Peyer's patch (tissue), 4 donors: ENCODE measurements around the gene WNK1. TPM values are rescaled to one million over a fixed set of nuclear protein-coding genes. Genes with fewer than 3 reads are reported as not detected.

Experiments
- DNase-seq, 3 donors: peaks; one replicate each; pipeline ENCODE4 v3.0.0-alpha.2; 2017 to 2019
- H3K27ac ChIP-seq, 4 donors: fragments of 200-600 bp; sonication (generic); one replicate each; pipeline ENCODE4 v1.5.1; 2016 to 2019
- H3K27me3 ChIP-seq, 2 donors: fragments of 200-600 bp; sonication (generic); one replicate each; pipeline ENCODE4 v1.5.1; 2019
- H3K36me3 ChIP-seq, 3 donors: fragments of 200-600 bp; sonication (generic); one replicate each; pipeline ENCODE4 v1.5.1; 2016 to 2019
- H3K4me1 ChIP-seq, 4 donors: fragments of 200-600 bp; sonication (generic); one replicate each; pipeline ENCODE4 v1.5.1; 2016 to 2019
- H3K4me3 ChIP-seq, 4 donors: fragments of 200-600 bp; sonication (generic); 1 replicate in 3 of 4; 2 replicates in 1 of 4; pipeline ENCODE4 v1.5.1; 2016 to 2019; ENCODE audit warnings: mild to moderate bottlenecking in 1 of 4
- H3K9me3 ChIP-seq, 4 donors: fragments of 200-600 bp; sonication (generic); one replicate each; pipeline ENCODE4 v1.5.1; 2016 to 2019; ENCODE audit warnings: mild to moderate bottlenecking in 1 of 4
- POLR2A ChIP-seq, 2 donors: fragments of 450-650 bp; IDR thresholded peaks; one replicate each; pipeline ENCODE4 v1.5.1; 2017; ENCODE audit warnings: antibody characterized with exemption in 2 of 2, mild to moderate bottlenecking in 2 of 2, moderate library complexity in 2 of 2
- total RNA-seq, 4 donors: library from RNA; depleted of rRNA; stranded (reverse); fragments of >200 nt; gene quantifications; one replicate each; pipeline ENCODE4 v1.1.0, GENCODE V29; 2016
- TF ChIP-seq, protein P1 (sequence below), 6 experiments: fragments of 450-650 bp in 4 of 6; fragments of 200-600 bp in 2 of 6; sonication (generic) in 1 of 6; IDR thresholded peaks; one replicate each; pipeline ENCODE4 v1.5.1; 2017 to 2019; ENCODE audit warnings: antibody characterized with exemption in 6 of 6, mild to moderate bottlenecking in 3 of 6, moderate library complexity in 1 of 6

Gene WNK1
- total RNA-seq, 4 donors from 2014 or later = 83.2 to 198 (median 144) TPM

DNA sequence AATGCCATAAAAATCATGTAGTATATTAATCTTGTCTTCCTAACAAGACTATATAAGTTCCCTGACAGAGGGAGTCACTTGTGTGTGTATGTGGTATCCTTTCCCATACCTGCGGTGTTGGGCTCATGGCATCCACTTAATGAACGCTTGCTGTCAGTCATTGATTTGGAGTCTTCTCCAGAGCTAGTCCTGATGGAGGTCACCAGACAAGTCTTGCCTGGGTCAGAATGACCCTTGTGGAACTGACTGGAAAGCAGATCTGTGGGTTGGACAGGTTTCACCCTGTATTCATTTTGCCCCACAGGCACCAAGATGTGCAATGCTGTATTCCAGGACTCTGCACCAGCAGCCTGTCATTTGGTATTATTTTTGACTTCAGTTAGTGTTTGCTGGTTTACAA is 27.3 kb upstream of the WNK1 start:
- Histone ChIP-seq H3K9me3 (no peaks in the 10 kb centered on the region), H3K27ac (no peak overlapping the region), H3K36me3 (no peaks in the 10 kb centered on the region), H3K4me1 (no peaks in the 10 kb centered on the region), H3K27me3 (no peaks in the 10 kb centered on the region), H3K4me3 (no peak overlapping the region)
- TF ChIP-seq, protein P1, sequence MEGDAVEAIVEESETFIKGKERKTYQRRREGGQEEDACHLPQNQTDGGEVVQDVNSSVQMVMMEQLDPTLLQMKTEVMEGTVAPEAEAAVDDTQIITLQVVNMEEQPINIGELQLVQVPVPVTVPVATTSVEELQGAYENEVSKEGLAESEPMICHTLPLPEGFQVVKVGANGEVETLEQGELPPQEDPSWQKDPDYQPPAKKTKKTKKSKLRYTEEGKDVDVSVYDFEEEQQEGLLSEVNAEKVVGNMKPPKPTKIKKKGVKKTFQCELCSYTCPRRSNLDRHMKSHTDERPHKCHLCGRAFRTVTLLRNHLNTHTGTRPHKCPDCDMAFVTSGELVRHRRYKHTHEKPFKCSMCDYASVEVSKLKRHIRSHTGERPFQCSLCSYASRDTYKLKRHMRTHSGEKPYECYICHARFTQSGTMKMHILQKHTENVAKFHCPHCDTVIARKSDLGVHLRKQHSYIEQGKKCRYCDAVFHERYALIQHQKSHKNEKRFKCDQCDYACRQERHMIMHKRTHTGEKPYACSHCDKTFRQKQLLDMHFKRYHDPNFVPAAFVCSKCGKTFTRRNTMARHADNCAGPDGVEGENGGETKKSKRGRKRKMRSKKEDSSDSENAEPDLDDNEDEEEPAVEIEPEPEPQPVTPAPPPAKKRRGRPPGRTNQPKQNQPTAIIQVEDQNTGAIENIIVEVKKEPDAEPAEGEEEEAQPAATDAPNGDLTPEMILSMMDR (IDR thresholded peaks at IDR 0.05) = no peak
- TF ChIP-seq POLR2A (IDR thresholded peaks at IDR 0.05) = no peak
- no peak for DNase-seq

DNA sequence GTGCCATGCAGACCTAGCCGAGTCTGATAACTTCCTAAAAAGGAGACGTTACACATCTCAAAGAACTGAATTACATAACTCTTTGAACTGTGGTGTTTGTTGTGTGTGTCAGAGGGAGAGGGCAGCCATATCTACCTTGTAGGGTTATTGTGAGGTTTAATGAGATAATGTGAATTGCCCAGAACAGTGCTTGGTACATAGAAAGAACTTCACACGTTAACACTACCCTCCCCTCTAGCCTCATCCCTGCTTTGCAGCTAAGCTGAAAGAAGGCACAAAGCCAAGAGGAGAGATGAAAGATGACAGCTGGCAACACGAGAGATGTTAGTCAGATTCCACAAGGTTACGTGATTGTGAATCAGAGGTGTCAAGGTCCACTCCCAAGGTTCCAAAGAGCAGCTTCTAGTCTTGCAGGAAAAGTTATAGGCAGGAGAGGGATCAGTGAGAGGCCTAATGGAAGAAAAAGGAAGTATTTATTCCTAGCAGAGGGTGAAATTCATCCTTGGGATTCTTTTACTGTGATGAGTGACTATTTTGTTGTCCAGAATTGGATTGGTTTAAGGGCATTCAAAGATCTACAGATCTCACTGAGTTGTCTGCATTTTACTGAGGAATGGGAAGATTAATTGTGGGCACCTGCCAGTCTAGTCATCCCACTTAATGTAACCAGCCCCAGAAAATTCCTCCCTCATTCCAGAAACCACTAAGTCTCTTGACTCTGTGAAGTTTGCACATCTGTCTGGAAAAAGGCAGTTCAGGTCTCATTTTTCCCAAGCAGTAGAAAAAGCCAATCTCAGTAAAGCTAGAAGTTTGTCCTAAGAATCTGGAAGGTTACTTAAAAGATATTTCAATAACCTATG is 25.9 kb upstream of the WNK1 start:
- H3K27ac ChIP-seq = peak overlapping the region in 1 of 4 donors; percentile 40
- DNase-seq = peak in 1 of 3 donors; percentile 73
- no peaks in the 10 kb centered on the region for H3K4me1 ChIP-seq

DNA sequence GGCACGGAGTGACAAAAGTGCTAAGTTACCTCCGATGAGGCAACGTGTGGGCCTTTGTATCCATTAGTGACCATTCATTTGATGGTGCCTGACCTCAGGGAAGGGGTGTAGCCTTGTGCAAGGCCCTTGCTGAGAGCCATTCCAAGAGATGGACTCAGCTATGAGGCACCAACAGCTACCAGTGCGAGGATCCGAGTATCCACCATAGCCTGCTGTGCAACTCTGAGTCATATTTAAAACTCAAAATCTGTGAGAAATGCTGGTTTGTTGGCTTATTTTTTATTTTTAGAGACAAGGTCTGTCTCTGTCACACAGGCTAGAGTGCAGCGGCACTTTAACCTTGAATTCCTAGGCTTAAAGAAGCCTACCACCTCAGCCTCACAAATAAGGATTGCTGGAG is 25.1 kb upstream of the WNK1 start:
- TF ChIP-seq, protein P1 (IDR thresholded peaks at IDR 0.05) = no peak
- TF ChIP-seq POLR2A (IDR thresholded peaks at IDR 0.05) = no peak

More for the DNA sequence above, 25.9 kb upstream of the WNK1 start:
- H3K36me3 ChIP-seq = no peaks in the 10 kb centered on the region
- no peaks in the 10 kb centered on the region for H3K27me3 ChIP-seq
- TF ChIP-seq, protein P1 (IDR thresholded peaks at IDR 0.05) = peak in 1 of 6 experiments; percentile 4
- no peak for TF ChIP-seq POLR2A (IDR thresholded peaks at IDR 0.05)
- H3K4me3 ChIP-seq = no peak overlapping the region
- no peaks in the 10 kb centered on the region for H3K9me3 ChIP-seq

DNA sequence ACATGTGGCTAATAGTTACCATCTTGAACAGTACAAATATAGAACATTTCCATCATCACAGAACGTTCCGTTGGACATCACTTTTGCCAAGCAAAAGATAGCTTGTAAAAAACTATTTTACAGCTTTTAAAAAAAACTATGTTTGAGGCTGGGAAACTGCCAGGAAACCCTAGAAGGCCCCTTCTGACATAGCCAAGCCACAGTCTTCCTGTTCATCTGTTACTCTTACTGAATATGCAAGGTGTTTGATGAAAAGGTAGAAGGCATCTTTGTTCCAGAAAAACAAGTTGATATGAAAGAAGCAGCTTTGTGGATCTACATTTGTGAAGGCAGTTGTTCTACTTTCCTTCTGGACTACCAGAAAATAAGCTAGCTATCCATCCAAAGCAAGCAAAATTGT is 23.6 kb upstream of the WNK1 start:
- H3K4me1 ChIP-seq = no peaks in the 10 kb centered on the region
- H3K9me3 ChIP-seq = no peaks in the 10 kb centered on the region
- no peaks in the 10 kb centered on the region for H3K36me3 ChIP-seq
- TF ChIP-seq POLR2A (IDR thresholded peaks at IDR 0.05) = no peak
- TF ChIP-seq, protein P1 (IDR thresholded peaks at IDR 0.05) = no peak
- no peak overlapping the region for H3K4me3 ChIP-seq
- H3K27ac ChIP-seq = peak overlapping the region in 3 of 4 donors; percentile 6 to 45 (median 34)
- DNase-seq = no peak
- H3K27me3 ChIP-seq = no peaks in the 10 kb centered on the region

More for the DNA sequence above, 25.1 kb upstream of the WNK1 start:
- no peak overlapping the region for H3K4me3 ChIP-seq
- DNase-seq = no peak
- H3K27me3 ChIP-seq = no peaks in the 10 kb centered on the region
- H3K9me3 ChIP-seq = no peaks in the 10 kb centered on the region
- H3K36me3 ChIP-seq = no peaks in the 10 kb centered on the region
- no peak overlapping the region for H3K27ac ChIP-seq
- no peaks in the 10 kb centered on the region for H3K4me1 ChIP-seq

DNA sequence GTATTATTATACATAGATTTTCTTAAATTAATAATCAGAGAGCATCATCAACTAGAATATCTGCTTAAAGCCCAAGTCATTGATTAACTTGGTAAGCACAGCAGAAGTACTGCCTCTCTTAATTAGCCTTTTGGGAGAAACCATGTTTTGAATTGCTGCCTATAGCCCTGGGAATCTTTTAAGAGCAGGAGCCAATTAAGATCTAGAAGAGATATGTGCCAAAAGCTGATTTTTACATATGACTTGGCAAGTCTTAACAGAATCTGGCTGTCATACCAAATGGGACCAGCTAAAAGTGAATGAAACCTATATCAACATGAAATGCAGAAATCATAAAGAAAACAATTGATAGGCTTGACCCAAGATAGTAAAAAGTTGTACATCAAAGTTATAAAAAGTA is 23.2 kb upstream of the WNK1 start:
- TF ChIP-seq, protein P1 (IDR thresholded peaks at IDR 0.05) = no peak
- TF ChIP-seq POLR2A (IDR thresholded peaks at IDR 0.05) = no peak
- Histone ChIP-seq H3K27me3 (no peaks in the 10 kb centered on the region), H3K27ac (peak overlapping the region in 3 of 4 donors; percentile 6 to 45 (median 34)), H3K9me3 (no peaks in the 10 kb centered on the region), H3K36me3 (no peaks in the 10 kb centered on the region), H3K4me1 (no peaks in the 10 kb centered on the region), H3K4me3 (no peak overlapping the region)
- DNase-seq = no peak
